Brain microvascular endothelial cell (primary cell): ENCODE measurements around the gene GATA2.

Experiments used
- DNase-seq: peaks from one replicate; pipeline ENCODE4 v3.0.0-alpha.2; 2020
- H3K27ac ChIP-seq: fragments of 250-450 bp; sonication (Bioruptor Pico); 2 replicates; pipeline ENCODE4 v1.5.1; 2020; ENCODE audit warnings: mild to moderate bottlenecking, moderate library complexity
- H3K27me3 ChIP-seq: fragments of 250-450 bp; sonication (Bioruptor Pico); replicated peaks from 2 replicates; pipeline ENCODE4 v1.5.1; 2020; ENCODE audit warnings: mild to moderate bottlenecking
- H3K36me3 ChIP-seq: fragments of 250-450 bp; sonication (Bioruptor Pico); replicated peaks from 2 replicates; pipeline ENCODE4 v1.5.1; 2020; ENCODE audit warnings: mild to moderate bottlenecking
- H3K4me3 ChIP-seq: 2 replicates; pipeline ENCODE4 v1.5.1; 2011; ENCODE audit warnings: low read depth, mild to moderate bottlenecking, control low read depth, low read length, moderate library complexity
- CTCF ChIP-seq: IDR thresholded peaks from 2 replicates; pipeline ENCODE4 v1.5.1; 2011; ENCODE audit warnings: low read depth, mild to moderate bottlenecking, moderate library complexity, low read length, control low read depth, inconsistent platforms; ENCODE audit errors: missing control alignments
- in situ Hi-C: cut with HindIII; loops from 2 replicates; pipeline ENCODE4 v1.10.0; 2017; ENCODE audit warnings: low sequenced_read_pairs, low pct_ligation_motif_present

Gene GATA2

GRCh38 chr3:128524374-128525299, 31.6 kb upstream of the GATA2 start:
- Histone ChIP-seq H3K27ac (no peak overlapping the region), H3K27me3 (peaks cover 31% of the 10 kb centered on the region), H3K36me3 (no peaks in the 10 kb centered on the region), H3K4me3 (no peak overlapping the region)
- in situ Hi-C loops = no loop called here
- no peak for TF ChIP-seq CTCF
- no peak for DNase-seq

GRCh38 chr3:128523591-128523990, 30.6 kb upstream of the GATA2 start:
- TF ChIP-seq CTCF = no peak
- peaks cover 33% of the 10 kb centered on the region for H3K27me3 ChIP-seq
- DNase-seq = no peak
- no peaks in the 10 kb centered on the region for H3K36me3 ChIP-seq
- no peak overlapping the region for H3K27ac ChIP-seq
- H3K4me3 ChIP-seq = no peak overlapping the region
- in situ Hi-C loops = no loop called here

- no peak for TF ChIP-seq CTCF
Measured at GRCh38 chr3:128521715-128522114, 28.7 kb upstream of the GATA2 start.

GRCh38 chr3:128518587-128519490, 25.8 kb upstream of the GATA2 start:
- Histone ChIP-seq H3K27me3 (peaks cover 19% of the 10 kb centered on the region), H3K36me3 (no peaks in the 10 kb centered on the region), H3K27ac (no peak overlapping the region), H3K4me3 (no peak overlapping the region)
- no peak for TF ChIP-seq CTCF
- in situ Hi-C loops = no loop called here
- no peak for DNase-seq

More at GRCh38 chr3:128521715-128522114, 28.7 kb upstream of the GATA2 start:
- Histone ChIP-seq H3K27me3 (peaks cover 28% of the 10 kb centered on the region), H3K27ac (no peak overlapping the region), H3K36me3 (no peaks in the 10 kb centered on the region), H3K4me3 (no peak overlapping the region)
- in situ Hi-C loops = no loop called here
- DNase-seq = no peak

GRCh38 chr3:128517648-128518047, 24.6 kb upstream of the GATA2 start:
- no peak for TF ChIP-seq CTCF
- H3K27me3 ChIP-seq = peaks cover 13% of the 10 kb centered on the region
- DNase-seq = no peak
- in situ Hi-C loops = no loop called here
- no peak overlapping the region for H3K27ac ChIP-seq
- H3K4me3 ChIP-seq = no peak overlapping the region
- H3K36me3 ChIP-seq = no peaks in the 10 kb centered on the region
